CD4-positive, alpha-beta memory T cell (primary cell): ENCODE results near the gene COL1A1. TPM values are rescaled to one million over a fixed set of nuclear protein-coding genes. Genes with fewer than 3 reads are reported as not detected.

Experiments
- CTCF ChIA-PET: fragments of 350-600 bp; sonication (Branson Sonifier 250); formaldehyde crosslinking; loops from one replicate; lab custom pipeline; 2021; ENCODE audit warnings: inconsistent platforms; ENCODE audit not compliant: partially characterized antibody; lab: Charles Lee
- POLR2A ChIA-PET: fragments of 350-600 bp; sonication (Branson Sonifier 250); formaldehyde crosslinking; loops from one replicate; lab custom pipeline; 2021; ENCODE audit not compliant: partially characterized antibody; lab: Charles Lee
- DNase-seq, 5 donors: peaks; one replicate each; pipeline versions ENCODE4 v3.0.0 to v3.0.0-alpha.2; 2020 to 2022; ENCODE audit warnings: mixed read lengths in 1 of 5
- H3K27ac ChIP-seq: one replicate; pipeline ENCODE4 v1.7.0; 2013; ENCODE audit warnings: low read depth, low read length
- H3K27me3 ChIP-seq: 2 replicates; pipeline ENCODE4 v1.7.0; 2013; ENCODE audit warnings: mild to moderate bottlenecking, low read length, moderate library complexity; ENCODE audit not compliant: insufficient read depth
- H3K36me3 ChIP-seq: 2 replicates; pipeline ENCODE4 v1.7.0; 2013; ENCODE audit warnings: mild to moderate bottlenecking, low read length, moderate library complexity; ENCODE audit not compliant: insufficient read depth
- H3K4me1 ChIP-seq: 2 replicates; pipeline ENCODE4 v1.7.0; 2013; ENCODE audit warnings: mild to moderate bottlenecking, low read length, moderate library complexity; ENCODE audit not compliant: insufficient read depth
- H3K4me3 ChIP-seq, 2 donors: one replicate each; pipeline ENCODE4 v1.7.0; 2013; ENCODE audit warnings: low read length in 2 of 2, mild to moderate bottlenecking in 1 of 2
- H3K9me3 ChIP-seq, 2 donors: one replicate each; pipeline ENCODE4 v1.7.0; 2013; ENCODE audit warnings: low read length in 2 of 2, control low read depth in 1 of 2; ENCODE audit not compliant: control insufficient read depth in 1 of 2
- H3K27ac Mint-ChIP-seq, 7 donors: one replicate each; pipeline ENCODE4 v1.8.0; 2020 to 2021; ENCODE audit warnings: mixed read lengths in 7 of 7, mild to moderate bottlenecking in 6 of 7, inconsistent platforms in 3 of 7, moderate library complexity in 3 of 7
- H3K27me3 Mint-ChIP-seq, 2 donors: one replicate each; pipeline ENCODE4 v1.8.0; 2020 to 2021; ENCODE audit warnings: mixed read lengths in 2 of 2
- H3K36me3 Mint-ChIP-seq, 2 donors: one replicate each; pipeline ENCODE4 v1.8.0; 2020 to 2021; ENCODE audit warnings: mixed read lengths in 2 of 2, inconsistent platforms in 1 of 2, mild to moderate bottlenecking in 1 of 2
- H3K4me1 Mint-ChIP-seq, 4 donors: one replicate each; pipeline ENCODE4 v1.8.0; 2020 to 2021; ENCODE audit warnings: mixed read lengths in 4 of 4, mild to moderate bottlenecking in 1 of 4
- H3K4me3 Mint-ChIP-seq, 8 donors: one replicate each; pipeline ENCODE4 v1.8.0; 2020 to 2021; ENCODE audit warnings: mixed read lengths in 8 of 8, mild to moderate bottlenecking in 7 of 8, moderate library complexity in 6 of 8, inconsistent platforms in 3 of 8
- H3K9me3 Mint-ChIP-seq, 8 donors: one replicate each; pipeline ENCODE4 v1.8.0; 2020 to 2021; ENCODE audit warnings: mixed read lengths in 8 of 8, mild to moderate bottlenecking in 5 of 8, inconsistent platforms in 3 of 8, moderate library complexity in 1 of 8
- intact Hi-C: fragments of 100-400 bp; cut with micrococcal nuclease; formaldehyde crosslinking; loops from one replicate; pipeline ENCODE4 v1.15.1; 2023
- polyA plus RNA-seq, 2 donors: library from polyadenylated mRNA; unstranded; fragments of 300-500 nt; fragmentation: Illumina TruSeq; gene quantifications; one replicate each; pipeline ENCODE4 v1.2.3, GENCODE V29; 2021
- total RNA-seq, 2 experiments: library from RNA; stranded (reverse); gene quantifications; one replicate each; pipeline ENCODE4 v1.2.3, GENCODE V29; 2021

The COL1A1 gene
- total and polyA plus RNA-seq, 4 experiments from 2014 or later: 1.0 to 1.6 TPM; not detected in 2

DNA sequence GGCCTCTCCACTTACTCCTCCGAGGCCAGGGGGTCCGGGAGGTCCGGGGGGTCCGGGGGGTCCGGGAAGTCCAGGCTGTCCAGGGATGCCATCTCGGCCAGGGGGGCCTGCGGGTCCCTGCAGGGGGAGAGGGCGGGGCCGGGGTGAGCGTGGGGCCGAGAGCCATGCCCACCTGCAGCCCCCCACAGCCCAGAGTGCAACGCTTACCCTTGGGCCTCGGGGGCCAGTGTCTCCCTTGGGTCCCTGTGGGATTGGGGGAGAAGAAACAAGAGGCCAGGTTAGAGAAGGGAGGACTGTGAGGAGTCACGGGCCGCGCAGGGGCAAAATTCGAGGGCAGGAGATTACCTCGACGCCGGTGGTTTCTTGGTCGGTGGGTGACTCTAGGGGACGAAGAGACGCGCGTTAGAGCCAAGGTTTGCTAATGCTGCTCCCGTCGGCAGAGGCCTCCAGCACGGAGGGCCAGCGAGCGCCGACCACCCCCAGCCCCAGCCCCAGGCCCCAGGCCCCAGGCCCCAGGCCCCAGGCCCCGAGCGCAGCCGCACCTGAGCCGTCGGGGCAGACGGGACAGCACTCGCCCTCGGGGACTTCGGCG, 2.1 kb downstream of the COL1A1 start:
- Mint-ChIP-seq H3K27me3 (peaks cover 23 to 50% of the 10 kb centered on the region in 2 donors), H3K4me1 (peaks cover 7 to 39% (median 18%) of the 10 kb centered on the region in 4 donors), H3K27ac (peak overlapping the region in 6 of 7 donors; percentile 68 to 95 (median 86)), H3K4me3 (peak overlapping the region in 4 of 8 donors; percentile 29 to 84 (median 60)), H3K36me3 (no peaks in the 10 kb centered on the region), H3K9me3 (no peaks in the 10 kb centered on the region)
- Histone ChIP-seq H3K36me3 (no peaks in the 10 kb centered on the region), H3K9me3 (no peaks in the 10 kb centered on the region), H3K4me3 (no peak overlapping the region), H3K27me3 (peaks cover 17% of the 10 kb centered on the region), H3K4me1 (peaks cover 16% of the 10 kb centered on the region), H3K27ac (no peak overlapping the region)
- ChIA-PET POLR2A (no interaction called here), CTCF (interaction anchor here (0.6 to 5.6 kb wide), 21 partner anchors 8 to 113 kb away, joined by 3 to 107 read pairs (median 4); partner anchors contain the start of genes PDK2 and TMEM92)
- DNase-seq: peak in 1 of 5 donors; percentile 45
- intact Hi-C loops: loop anchor here (2.0 kb wide), 1 partner anchor 59 kb away; no protein-coding TSS in a partner anchor

DNA sequence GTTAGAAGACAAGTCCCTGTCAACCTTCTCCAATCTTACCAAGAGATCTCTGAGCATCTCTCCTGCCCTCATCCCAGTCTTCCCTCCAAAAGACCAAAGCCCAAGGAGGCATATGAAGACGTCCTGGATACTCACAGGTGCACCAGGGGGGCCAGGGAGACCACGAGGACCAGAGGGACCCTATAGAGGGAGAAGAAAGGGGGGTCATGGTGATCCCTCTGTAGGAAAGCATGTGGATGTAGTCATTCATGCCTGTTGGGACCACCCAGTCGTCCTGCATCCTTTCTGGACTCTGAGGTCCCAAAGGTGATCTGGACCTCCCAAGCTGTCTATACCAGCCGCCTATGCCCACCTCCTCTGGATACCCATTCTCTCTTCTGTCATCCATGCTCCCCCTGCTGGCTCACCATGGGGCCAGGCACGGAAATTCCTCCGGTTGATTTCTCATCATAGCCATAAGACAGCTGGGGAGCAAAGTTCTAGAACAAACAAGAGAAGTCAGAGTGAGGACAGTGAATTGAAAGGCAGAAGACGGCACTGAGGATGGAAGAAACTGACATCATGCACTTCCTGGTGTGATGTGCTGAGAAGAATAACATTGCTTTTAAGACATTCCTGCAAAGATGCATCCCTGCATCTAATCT, 3.3 kb downstream of the COL1A1 start:
- ChIA-PET CTCF (interaction anchor here (0.6 to 3.0 kb wide), 6 partner anchors 55 to 103 kb away, joined by 3 to 22 read pairs (median 4); no protein-coding TSS in a partner anchor), POLR2A (no interaction called here)
- Histone ChIP-seq H3K4me3 (no peak overlapping the region), H3K4me1 (peaks cover 16% of the 10 kb centered on the region), H3K27ac (no peak overlapping the region), H3K36me3 (no peaks in the 10 kb centered on the region), H3K27me3 (peaks cover 17% of the 10 kb centered on the region), H3K9me3 (no peaks in the 10 kb centered on the region)
- Mint-ChIP-seq H3K36me3 (no peaks in the 10 kb centered on the region), H3K27me3 (peaks cover 19 to 42% of the 10 kb centered on the region in 2 donors), H3K9me3 (no peaks in the 10 kb centered on the region), H3K4me3 (peak overlapping the region in 3 of 8 donors; percentile 38 to 46 (median 46)), H3K27ac (peak overlapping the region; percentile 68 to 95 (median 85)), H3K4me1 (peaks cover 7 to 39% (median 18%) of the 10 kb centered on the region in 4 donors)
- intact Hi-C loops: loop anchor here (1.0 to 2.0 kb wide), 2 partner anchors 29 to 57 kb away; no protein-coding TSS in a partner anchor
- DNase-seq: peak; percentile 36 to 69 (median 44)

DNA sequence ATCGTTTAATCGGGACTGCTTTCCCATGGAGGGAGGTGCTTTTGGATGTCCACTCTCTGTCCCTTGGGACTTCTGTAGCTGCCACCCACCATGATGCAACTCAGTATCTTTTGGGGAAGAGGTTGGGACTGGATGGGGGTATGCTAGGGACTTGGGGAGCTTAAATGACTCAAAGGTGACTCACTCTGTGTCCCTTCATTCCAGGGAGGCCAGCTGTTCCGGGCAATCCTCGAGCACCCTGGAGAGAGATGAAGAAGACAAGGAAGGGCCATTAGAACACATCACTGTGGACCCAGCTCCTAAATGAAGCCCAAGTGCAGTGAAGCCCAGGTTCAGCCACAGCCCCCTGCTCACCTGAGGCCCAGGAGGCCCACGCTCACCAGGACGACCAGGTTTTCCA, 4.6 kb downstream of the COL1A1 start:
- intact Hi-C loops: no loop called here
- Histone ChIP-seq H3K4me3 (no peak overlapping the region), H3K27me3 (peaks cover 11% of the 10 kb centered on the region), H3K36me3 (no peaks in the 10 kb centered on the region), H3K27ac (no peak overlapping the region), H3K4me1 (peaks cover 16% of the 10 kb centered on the region), H3K9me3 (no peaks in the 10 kb centered on the region)
- POLR2A ChIA-PET: interaction anchor here (0.6 kb wide), 1 partner anchor 100 kb away, joined by 3 read pairs; no protein-coding TSS in a partner anchor
- Mint-ChIP-seq H3K27me3 (peaks cover 12 to 29% of the 10 kb centered on the region in 2 donors), H3K4me3 (no peak overlapping the region), H3K4me1 (peaks cover 7 to 39% (median 18%) of the 10 kb centered on the region in 4 donors), H3K9me3 (no peaks in the 10 kb centered on the region), H3K36me3 (no peaks in the 10 kb centered on the region), H3K27ac (peak overlapping the region in 1 of 7 donors; percentile 52)
- DNase-seq: peak in 1 of 5 donors; percentile 7
- CTCF ChIA-PET: interaction anchor here (1.4 to 3.0 kb wide), 5 partner anchors 27 to 103 kb away, joined by 3 to 22 read pairs (median 5); no protein-coding TSS in a partner anchor

DNA sequence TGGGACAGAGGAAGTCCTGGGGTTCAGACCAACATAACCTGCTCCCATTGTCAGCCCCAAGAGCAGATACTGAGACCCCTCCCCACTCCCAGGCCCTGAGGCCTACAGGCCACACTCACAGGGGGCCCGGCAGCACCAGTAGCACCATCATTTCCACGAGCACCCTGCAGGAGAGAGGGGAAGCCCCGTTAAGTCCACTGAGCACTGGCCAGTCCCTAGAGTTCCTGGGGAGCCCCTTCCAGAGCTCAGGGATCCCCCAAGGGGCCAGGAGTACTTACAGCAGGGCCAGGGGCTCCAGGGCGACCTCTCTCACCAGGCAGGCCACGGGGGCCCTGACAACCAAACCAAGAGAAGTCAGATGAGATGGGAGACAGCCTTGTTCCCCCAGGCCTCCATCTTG, 5.4 kb downstream of the COL1A1 start:
- Mint-ChIP-seq H3K4me3 (no peak overlapping the region), H3K4me1 (peaks cover 7 to 35% (median 15%) of the 10 kb centered on the region in 4 donors), H3K27me3 (peaks cover 7 to 25% of the 10 kb centered on the region in 2 donors), H3K27ac (peak overlapping the region in 1 of 7 donors; percentile 52), H3K36me3 (no peaks in the 10 kb centered on the region), H3K9me3 (no peaks in the 10 kb centered on the region)
- Histone ChIP-seq H3K27ac (no peak overlapping the region), H3K4me3 (no peak overlapping the region), H3K36me3 (no peaks in the 10 kb centered on the region), H3K9me3 (no peaks in the 10 kb centered on the region), H3K27me3 (peaks cover 3% of the 10 kb centered on the region), H3K4me1 (peaks cover 14% of the 10 kb centered on the region)
- intact Hi-C loops: no loop called here
- peak in 1 of 5 donors; percentile 21 for DNase-seq
- ChIA-PET POLR2A (no interaction called here), CTCF (interaction anchor here (1.6 to 3.0 kb wide), 3 partner anchors 26 to 101 kb away, joined by 3 to 22 read pairs (median 8); no protein-coding TSS in a partner anchor)

DNA sequence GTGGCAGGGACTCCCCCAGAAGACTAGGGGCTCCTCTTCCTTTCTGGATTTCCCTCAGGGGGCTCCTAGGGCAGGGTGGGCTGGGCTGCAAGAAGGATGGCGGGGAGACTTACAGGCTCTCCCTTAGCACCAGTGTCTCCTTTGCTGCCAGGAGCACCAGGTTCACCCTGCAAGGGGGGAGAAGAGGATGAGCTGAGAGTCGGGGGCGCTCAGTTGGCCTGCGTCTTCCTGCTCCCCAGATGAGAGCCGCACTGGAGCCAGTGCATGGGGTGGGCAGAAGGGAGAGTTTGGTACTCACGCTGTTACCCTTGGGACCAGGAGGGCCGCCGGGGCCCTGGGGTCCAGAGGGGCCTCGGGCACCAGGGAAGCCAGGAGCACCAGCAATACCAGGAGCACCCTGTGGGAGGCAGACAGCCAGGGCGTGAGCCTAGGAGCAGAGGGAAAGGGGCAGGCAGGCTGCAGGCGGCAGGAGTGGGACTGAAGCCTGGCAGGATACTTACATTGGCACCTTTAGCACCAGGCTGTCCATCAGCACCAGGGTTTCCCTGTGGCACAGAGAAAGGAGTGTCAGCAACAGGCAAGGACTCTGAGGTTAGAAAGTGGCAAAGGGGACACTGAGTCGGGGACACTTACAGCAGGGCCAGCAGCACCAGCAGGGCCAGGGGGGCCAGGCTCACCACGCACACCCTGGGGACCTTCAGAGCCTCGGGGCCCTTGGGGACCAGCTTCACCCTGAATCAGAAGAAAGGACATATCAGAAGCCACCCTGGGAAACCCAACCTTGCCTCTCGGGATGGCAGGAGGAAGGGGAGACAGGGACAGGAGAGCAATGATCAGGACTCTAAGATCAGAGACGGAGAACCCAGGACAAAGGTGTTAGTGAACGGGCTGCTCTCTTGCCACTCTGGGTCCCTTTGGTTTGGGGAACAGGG, 6.2 kb downstream of the COL1A1 start:
- Histone ChIP-seq H3K9me3 (no peaks in the 10 kb centered on the region), H3K27ac (no peak overlapping the region), H3K27me3 (no peaks in the 10 kb centered on the region), H3K4me1 (peaks cover 6% of the 10 kb centered on the region), H3K36me3 (no peaks in the 10 kb centered on the region), H3K4me3 (no peak overlapping the region)
- POLR2A ChIA-PET: no interaction called here
- Mint-ChIP-seq H3K9me3 (no peaks in the 10 kb centered on the region), H3K4me1 (peaks cover 4 to 27% (median 9%) of the 10 kb centered on the region in 4 donors), H3K27ac (peak overlapping the region in 1 of 7 donors; percentile 41), H3K27me3 (peaks cover 2 to 19% of the 10 kb centered on the region in 2 donors), H3K4me3 (peak overlapping the region in 1 of 8 donors; percentile 39), H3K36me3 (no peaks in the 10 kb centered on the region)
- intact Hi-C loops: no loop called here
- peak in 1 of 5 donors; percentile 35 for DNase-seq
- CTCF ChIA-PET: interaction anchor here (1.6 kb wide), 1 partner anchor 56 kb away, joined by 3 read pairs; no protein-coding TSS in a partner anchor

DNA sequence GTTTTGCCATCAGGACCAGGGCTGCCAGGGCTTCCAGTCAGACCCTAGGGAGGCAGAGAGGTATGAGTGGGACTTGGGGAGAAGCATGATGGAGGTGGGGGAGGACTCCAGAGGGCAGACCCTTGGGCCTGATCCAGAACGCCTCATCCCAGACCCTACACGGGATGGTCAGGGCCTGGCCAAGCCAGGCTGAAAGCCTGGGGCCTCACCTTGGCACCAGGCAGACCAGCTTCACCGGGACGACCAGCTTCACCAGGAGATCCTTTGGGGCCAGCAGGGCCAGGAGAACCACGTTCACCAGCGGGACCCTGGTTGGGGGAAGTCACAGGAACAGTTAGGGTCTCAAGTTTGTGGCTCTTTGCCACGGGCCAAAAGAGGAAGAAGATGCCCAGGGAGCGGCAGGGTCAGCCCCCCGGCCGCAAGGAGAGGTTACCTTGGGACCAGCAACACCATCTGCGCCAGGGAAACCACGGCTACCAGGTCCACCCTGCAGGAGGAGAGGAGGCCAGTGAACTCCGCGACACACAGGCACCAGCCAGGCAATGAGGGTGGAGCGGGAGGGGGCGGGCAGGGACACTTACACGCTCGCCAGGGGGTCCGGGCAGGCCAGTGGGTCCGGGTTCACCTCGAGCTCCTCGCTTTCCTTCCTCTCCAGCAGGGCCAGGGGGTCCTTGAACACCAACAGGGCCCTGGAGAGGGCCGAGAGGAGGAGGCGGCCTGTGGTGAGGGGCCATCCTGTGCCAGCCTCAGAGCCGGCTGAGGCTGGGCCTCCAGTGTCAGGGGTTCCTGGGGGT, 7.1 kb downstream of the COL1A1 start:
- intact Hi-C loops: no loop called here
- H3K36me3 Mint-ChIP-seq: no peaks in the 10 kb centered on the region
- H3K9me3 Mint-ChIP-seq: no peaks in the 10 kb centered on the region
- no peak overlapping the region for H3K27ac Mint-ChIP-seq
- no peak overlapping the region for H3K4me3 Mint-ChIP-seq
- H3K27ac ChIP-seq: no peak overlapping the region
- CTCF ChIA-PET: no interaction called here
- H3K27me3 ChIP-seq: no peaks in the 10 kb centered on the region
- peaks cover 2 to 20% (median 7%) of the 10 kb centered on the region in 4 donors for H3K4me1 Mint-ChIP-seq
- POLR2A ChIA-PET: no interaction called here
- H3K4me1 ChIP-seq: no peaks in the 10 kb centered on the region
- no peaks in the 10 kb centered on the region for H3K9me3 ChIP-seq
- H3K4me3 ChIP-seq: no peak overlapping the region
- H3K27me3 Mint-ChIP-seq: peaks cover 2 to 14% of the 10 kb centered on the region in 2 donors
- DNase-seq: peak in 1 of 5 donors; percentile 43
- H3K36me3 ChIP-seq: no peaks in the 10 kb centered on the region
